Osteocyte (in vitro differentiated cells): ENCODE results near the gene UTF1. TPM values are rescaled to one million over a fixed set of nuclear protein-coding genes. Genes with fewer than 3 reads are reported as not detected.

Experiments
- DNase-seq: peaks from one replicate; pipeline ENCODE4 v3.0.0; 2021; ENCODE audit warnings: mixed read lengths; ENCODE audit not compliant: unreplicated experiment; ENCODE audit errors: extremely low spot score
- H3K27ac Mint-ChIP-seq: one replicate; pipeline ENCODE4 v1.8.0; 2021; ENCODE audit warnings: mild to moderate bottlenecking, mixed read lengths; ENCODE audit not compliant: unreplicated experiment
- H3K27me3 Mint-ChIP-seq: one replicate; pipeline ENCODE4 v1.8.0; 2021; ENCODE audit warnings: mixed read lengths; ENCODE audit not compliant: unreplicated experiment
- H3K36me3 Mint-ChIP-seq: one replicate; pipeline ENCODE4 v1.8.0; 2021; ENCODE audit warnings: mixed read lengths; ENCODE audit not compliant: unreplicated experiment
- H3K4me1 Mint-ChIP-seq: one replicate; pipeline ENCODE4 v1.8.0; 2021; ENCODE audit warnings: mixed read lengths; ENCODE audit not compliant: unreplicated experiment
- H3K4me3 Mint-ChIP-seq: one replicate; pipeline ENCODE4 v1.8.0; 2021; ENCODE audit warnings: mild to moderate bottlenecking, moderate library complexity, mixed read lengths; ENCODE audit not compliant: unreplicated experiment
- H3K9me3 Mint-ChIP-seq: one replicate; pipeline ENCODE4 v1.8.0; 2021; ENCODE audit warnings: mixed read lengths; ENCODE audit not compliant: unreplicated experiment
- CTCF ChIP-seq: fragments of 200-600 bp; sonication (generic); IDR thresholded peaks from 2 replicates; pipeline ENCODE4 v1.5.0; 2021; ENCODE audit warnings: antibody characterized with exemption, mild to moderate bottlenecking, moderate library complexity
- total RNA-seq: library from RNA; stranded (reverse); gene quantifications from 2 replicates; pipeline ENCODE4 v1.2.1, GENCODE V29; 2021

UTF1 gene
- total RNA-seq, 1 donor from 2014 or later, result not detected

- peaks cover 8% of the 10 kb centered on the region for H3K4me1 Mint-ChIP-seq
- no peaks in the 10 kb centered on the region for H3K27me3 Mint-ChIP-seq
- H3K27ac Mint-ChIP-seq, result no peak overlapping the region
- DNase-seq, result no peak
- H3K4me3 Mint-ChIP-seq, result no peak overlapping the region
- no peaks in the 10 kb centered on the region for H3K36me3 Mint-ChIP-seq
- H3K9me3 Mint-ChIP-seq, result no peaks in the 10 kb centered on the region
- no peak for TF ChIP-seq CTCF
Measured at GRCh38 chr10:133273534-133274143, 43.6 kb downstream of the UTF1 start.

GRCh38 chr10:133274751-133275683 lies 45.0 kb downstream of the UTF1 start:
- Mint-ChIP-seq H3K4me3 (no peak overlapping the region), H3K27me3 (no peaks in the 10 kb centered on the region), H3K27ac (no peak overlapping the region), H3K36me3 (no peaks in the 10 kb centered on the region), H3K9me3 (no peaks in the 10 kb centered on the region), H3K4me1 (peaks cover 17% of the 10 kb centered on the region)
- no peak for TF ChIP-seq CTCF
- DNase-seq, result no peak

GRCh38 chr10:133275684-133276092 lies 45.7 kb downstream of the UTF1 start:
- H3K36me3 Mint-ChIP-seq, result no peaks in the 10 kb centered on the region
- H3K9me3 Mint-ChIP-seq, result no peaks in the 10 kb centered on the region
- H3K4me3 Mint-ChIP-seq, result no peak overlapping the region
- H3K4me1 Mint-ChIP-seq, result peaks cover 17% of the 10 kb centered on the region
- no peak for DNase-seq
- no peaks in the 10 kb centered on the region for H3K27me3 Mint-ChIP-seq
- TF ChIP-seq CTCF, result no peak
- H3K27ac Mint-ChIP-seq, result no peak overlapping the region

GRCh38 chr10:133276100-133276434 lies 46.0 kb downstream of the UTF1 start:
- DNase-seq, result no peak
- no peak for TF ChIP-seq CTCF
- no peaks in the 10 kb centered on the region for H3K27me3 Mint-ChIP-seq
- no peaks in the 10 kb centered on the region for H3K36me3 Mint-ChIP-seq
- no peaks in the 10 kb centered on the region for H3K9me3 Mint-ChIP-seq
- no peak overlapping the region for H3K4me3 Mint-ChIP-seq
- peaks cover 17% of the 10 kb centered on the region for H3K4me1 Mint-ChIP-seq
- H3K27ac Mint-ChIP-seq, result no peak overlapping the region

GRCh38 chr10:133276435-133277201 lies 46.6 kb downstream of the UTF1 start, which contains the start of gene ADAM8:
Gene ADAM8 (minus strand): TSS chr10:133276868. CDS start chr10:133276817, 51 bp downstream.
- TF ChIP-seq CTCF, result no peak
- Mint-ChIP-seq H3K27me3 (no peaks in the 10 kb centered on the region), H3K4me1 (peaks cover 17% of the 10 kb centered on the region), H3K27ac (no peak within 1 kb of the TSS), H3K36me3 (peaks cover under 1% of the 10 kb centered on the region), H3K9me3 (no peaks in the 10 kb centered on the region), H3K4me3 (no peak within 1 kb of the TSS)
- no peak for DNase-seq
